ENCODE data around the gene CLDN15. TPM values are rescaled to one million over a fixed set of nuclear protein-coding genes. Genes with fewer than 3 reads are reported as not detected.
"Not testable (repeated sequence)": the region's sequence is repeated elsewhere in the genome, so short reads cannot be mapped to it uniquely, and the experiment has no call there.

Gene CLDN15
- total RNA-seq (10 to 100 TPM; 23.1 to 47.7 (median 44.8) TPM), total RNA-seq (12.6 to 45.8 (median 19.8) reads per million in 29 experiments)
- total RNA-seq (2013): 12.0 TPM

DNA sequence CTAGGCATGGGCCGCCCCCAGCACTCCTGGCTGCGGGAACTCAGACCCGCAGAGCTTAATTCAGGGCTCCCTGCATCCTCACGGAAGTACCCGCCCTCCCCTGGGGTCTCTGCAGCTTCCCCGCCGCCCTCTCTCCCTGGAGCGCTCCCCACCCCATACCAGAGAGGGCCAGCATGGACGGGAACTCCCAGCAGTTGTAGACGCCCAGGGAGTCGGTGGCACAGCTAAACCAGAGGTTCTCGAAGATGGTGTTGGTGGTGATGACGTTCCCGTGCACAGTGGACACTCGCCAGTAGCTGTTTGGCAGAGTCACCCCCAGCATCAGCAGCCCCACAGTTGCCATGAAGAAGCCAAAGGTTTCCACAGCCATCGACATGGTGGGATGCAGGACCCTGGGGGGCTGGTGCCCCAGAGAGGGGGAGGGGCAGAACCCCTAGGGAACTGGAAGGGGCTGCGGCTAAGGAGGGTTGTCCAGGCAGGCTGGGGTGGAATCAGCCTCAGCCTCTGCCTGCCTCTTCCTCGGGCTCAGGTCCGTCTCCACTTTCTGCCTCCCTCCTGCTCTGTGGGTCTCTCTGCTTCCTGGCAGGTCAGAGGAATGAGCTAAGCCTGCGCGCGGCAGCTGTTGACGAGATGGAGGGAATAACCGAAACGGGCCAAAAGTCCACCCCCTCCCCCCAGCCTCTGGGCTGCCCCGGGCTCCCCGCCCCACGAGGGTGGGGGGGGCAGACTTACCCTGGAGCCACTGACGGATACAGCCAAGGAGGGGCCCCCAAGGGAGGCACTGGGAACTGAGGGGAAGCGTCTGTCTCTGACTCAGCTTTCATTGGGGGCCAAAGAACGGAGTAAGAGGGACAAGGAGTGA lies at the start of gene CLDN15:
Gene CLDN15 (minus strand): TSS at position 597 of the 862 bp plus-strand sequence. CDS start 221 bp downstream, at position 376.
- H3K27ac Mint-ChIP-seq: no peak within 1 kb of the TSS
- 83% methylated on average over 10 of the region's 31 CpGs for WGBS (ENCODE audit: insufficient coverage)
- Histone ChIP-seq H3K27me3 (replicated peaks in 1 of 2; ENCODE audit: control insufficient read depth in 2 of 2, extremely low read depth in 1 of 2, insufficient read depth in 2 of 2, low read length in 1 of 2) (no peaks in the 10 kb centered on the region), H3K27ac (ENCODE audit: low read length) (no peak within 1 kb of the TSS), H3K4me1 (ENCODE audit: control insufficient read depth in 1 of 2, extremely low read depth in 1 of 2, insufficient read depth in 2 of 2, low read length in 2 of 2) (peaks cover 0 to 11% of the 10 kb centered on the region in 2 experiments), H3K4me3 (ENCODE audit: control insufficient read depth in 1 of 2, extremely low read depth in 1 of 2, low read length in 1 of 2) (no peak within 1 kb of the TSS), H3K9me3 (no peaks in the 10 kb centered on the region), H3K36me3 (ENCODE audit: control insufficient read depth in 2 of 2, extremely low read depth in 1 of 2, insufficient read depth in 1 of 2, low read length in 1 of 2) (peaks cover 0 to 45% of the 10 kb centered on the region in 2 donors)
- no peaks in the 10 kb centered on the region for H3K27me3 Mint-ChIP-seq
- no peak within 1 kb of the TSS for H3K4me3 Mint-ChIP-seq
- H3K9me3 Mint-ChIP-seq: no peaks in the 10 kb centered on the region
- peaks cover 0 to 6% (median 5%) of the 10 kb centered on the region in 3 donors for H3K4me1 Mint-ChIP-seq
- no peak for DNase-seq
- no peak for ATAC-seq (replicated peaks in 1 of 4)
- peaks cover 5% of the 10 kb centered on the region for H3K36me3 Mint-ChIP-seq
- CTCF ChIA-PET: interaction anchor here (0.6 to 0.8 kb wide), 2 partner anchors 8 to 20 kb away, joined by 3 to 6 read pairs; partner anchors contain the start of genes PLOD3 (in 1 of the 2) and ZNHIT1 (in 1 of the 2)
- POLR2A ChIA-PET: no interaction called here

DNA sequence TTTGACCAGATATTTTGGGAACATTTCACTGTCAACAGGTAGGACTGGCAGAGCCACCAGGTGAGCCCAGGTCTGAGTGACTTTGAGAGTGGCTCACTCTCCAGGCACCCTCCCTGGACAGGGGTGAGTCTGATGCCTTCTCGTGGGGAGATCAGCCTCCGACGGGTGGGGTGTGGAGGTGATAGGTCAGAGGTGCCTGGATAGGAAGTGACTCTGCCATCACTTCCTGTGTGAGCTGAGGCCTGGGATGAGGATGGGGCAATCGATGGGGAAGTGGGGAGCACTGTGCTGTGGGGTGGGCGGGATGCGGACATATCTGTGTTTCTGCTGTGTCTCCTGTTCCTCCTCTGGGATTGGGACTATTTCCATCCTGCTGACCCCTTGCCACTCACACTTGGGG lies 49.4 kb upstream of the CLDN15 start:
- Mint-ChIP-seq H3K4me3 (no peak overlapping the region), H3K27me3 (peaks cover 14 to 21% of the 10 kb centered on the region in 2 donors), H3K27ac (no peak overlapping the region), H3K4me1 (peaks cover 11 to 21% (median 20%) of the 10 kb centered on the region in 3 donors), H3K36me3 (no peaks in the 10 kb centered on the region), H3K9me3 (peaks cover 0 to 4% (median 0%) of the 10 kb centered on the region in 3 donors)
- WGBS (ENCODE audit: insufficient coverage): 0% methylated on average over 1 of the region's 6 CpGs
- Histone ChIP-seq H3K27me3 (replicated peaks in 1 of 2; ENCODE audit: control insufficient read depth in 2 of 2, extremely low read depth in 1 of 2, insufficient read depth in 2 of 2, low read length in 1 of 2) (peaks cover 0 to 26% of the 10 kb centered on the region in 2 experiments), H3K4me1 (ENCODE audit: control insufficient read depth in 1 of 2, extremely low read depth in 1 of 2, insufficient read depth in 2 of 2, low read length in 2 of 2) (peaks cover 0 to 15% of the 10 kb centered on the region in 2 experiments), H3K9me3 (no peaks in the 10 kb centered on the region), H3K27ac (ENCODE audit: low read length) (no peak overlapping the region), H3K4me3 (ENCODE audit: control insufficient read depth in 1 of 2, extremely low read depth in 1 of 2, low read length in 1 of 2) (no peak overlapping the region), H3K36me3 (ENCODE audit: control insufficient read depth in 2 of 2, extremely low read depth in 1 of 2, insufficient read depth in 1 of 2, low read length in 1 of 2) (no peaks in the 10 kb centered on the region)
- DNase-seq: no peak
- POLR2A ChIA-PET: no interaction called here
- ATAC-seq (replicated peaks in 1 of 4): no peak
- CTCF ChIA-PET: no interaction called here

DNA sequence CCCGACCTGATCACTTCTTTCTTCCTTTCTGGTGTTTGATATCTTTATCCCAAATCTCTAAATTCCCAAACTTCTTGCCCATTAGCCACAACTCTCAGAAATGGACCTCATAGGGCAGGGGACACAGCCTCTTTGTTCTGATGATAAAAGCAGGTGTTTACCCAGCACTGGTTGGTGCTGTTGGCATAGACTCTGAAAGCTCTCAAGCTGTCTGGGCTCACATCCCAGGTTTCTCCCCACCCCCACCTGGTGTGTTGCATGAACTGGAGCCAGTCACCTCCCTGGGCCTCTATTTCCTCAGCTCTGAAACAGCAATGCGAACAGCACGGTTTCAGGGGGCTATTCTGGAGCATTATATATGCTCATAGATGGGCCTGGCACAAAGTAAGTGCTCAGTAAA lies 48.3 kb upstream of the CLDN15 start:
- H3K4me3 Mint-ChIP-seq, H3K9me3 Mint-ChIP-seq, POLR2A ChIA-PET: not testable (repeated sequence)

GRCh38 chr7:101285171-101285570 lies 47.6 kb upstream of the CLDN15 start:
- Mint-ChIP-seq H3K4me3 (no peak overlapping the region), H3K27me3 (peaks cover 8 to 9% of the 10 kb centered on the region in 2 donors), H3K9me3 (peaks cover 0 to 4% (median 0%) of the 10 kb centered on the region in 3 donors), H3K4me1 (peaks cover 5 to 14% (median 14%) of the 10 kb centered on the region in 3 donors), H3K27ac (no peak overlapping the region), H3K36me3 (no peaks in the 10 kb centered on the region)
- no peak for ATAC-seq (replicated peaks in 1 of 4)
- Histone ChIP-seq H3K36me3 (ENCODE audit: control insufficient read depth in 2 of 2, extremely low read depth in 1 of 2, insufficient read depth in 1 of 2, low read length in 1 of 2) (no peaks in the 10 kb centered on the region), H3K27ac (ENCODE audit: low read length) (no peak overlapping the region), H3K4me3 (ENCODE audit: control insufficient read depth in 1 of 2, extremely low read depth in 1 of 2, low read length in 1 of 2) (no peak overlapping the region), H3K27me3 (replicated peaks in 1 of 2; ENCODE audit: control insufficient read depth in 2 of 2, extremely low read depth in 1 of 2, insufficient read depth in 2 of 2, low read length in 1 of 2) (peaks cover 0 to 12% of the 10 kb centered on the region in 2 experiments), H3K9me3 (no peaks in the 10 kb centered on the region), H3K4me1 (ENCODE audit: control insufficient read depth in 1 of 2, extremely low read depth in 1 of 2, insufficient read depth in 2 of 2, low read length in 2 of 2) (peaks cover 0 to 13% of the 10 kb centered on the region in 2 experiments)
- no peak for DNase-seq
- WGBS (ENCODE audit: insufficient coverage): 100% methylated on average over 5 of the region's 9 CpGs
- ChIA-PET POLR2A (no interaction called here), CTCF (interaction anchor here in 1 of 2 donors (0.6 to 0.7 kb wide), 2 partner anchors 138 to 1232 kb away, joined by 3 to 5 read pairs; no protein-coding TSS in a partner anchor)

More for the DNA sequence above, 48.3 kb upstream of the CLDN15 start:
- H3K36me3 Mint-ChIP-seq; ATAC-seq (replicated peaks in 1 of 4); H3K4me3 ChIP-seq (ENCODE audit: control insufficient read depth in 1 of 2, extremely low read depth in 1 of 2, low read length in 1 of 2); CTCF ChIA-PET; H3K27ac Mint-ChIP-seq; DNase-seq; H3K9me3 ChIP-seq; H3K36me3 ChIP-seq (ENCODE audit: control insufficient read depth in 2 of 2, extremely low read depth in 1 of 2, insufficient read depth in 1 of 2, low read length in 1 of 2); H3K27ac ChIP-seq (ENCODE audit: low read length): not testable (repeated sequence)
- no CpG with 5 or more reads among the region's 3 CpGs for WGBS (ENCODE audit: insufficient coverage)
- Histone ChIP-seq H3K4me1 (ENCODE audit: control insufficient read depth in 1 of 2, extremely low read depth in 1 of 2, insufficient read depth in 2 of 2, low read length in 2 of 2) (peaks cover 0 to 15% of the 10 kb centered on the region in 2 experiments), H3K27me3 (replicated peaks in 1 of 2; ENCODE audit: control insufficient read depth in 2 of 2, extremely low read depth in 1 of 2, insufficient read depth in 2 of 2, low read length in 1 of 2) (peaks cover 0 to 17% of the 10 kb centered on the region in 2 experiments)
- peaks cover 11 to 21% (median 20%) of the 10 kb centered on the region in 3 donors for H3K4me1 Mint-ChIP-seq
- H3K27me3 Mint-ChIP-seq: peaks cover 11 to 15% of the 10 kb centered on the region in 2 donors

DNA sequence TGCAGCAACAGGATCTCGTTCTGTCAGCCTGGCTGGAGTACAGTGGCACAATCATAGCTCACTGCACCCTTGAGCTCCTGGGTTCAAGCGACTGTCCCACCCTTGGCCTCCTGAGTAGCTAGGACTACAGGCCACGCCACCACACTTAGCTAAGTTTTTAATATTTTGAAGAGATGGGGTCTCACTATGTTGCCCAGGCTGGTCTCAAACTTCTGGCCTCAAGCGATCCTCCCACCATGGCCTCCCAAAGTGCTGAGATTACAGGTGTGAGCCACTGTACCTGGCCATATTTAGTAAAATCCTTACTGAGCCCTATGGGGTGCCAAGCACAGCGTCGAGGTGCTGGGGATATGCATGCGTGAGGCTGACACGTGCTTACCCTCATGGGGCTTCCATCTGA lies 43.3 kb upstream of the CLDN15 start:
- H3K36me3 Mint-ChIP-seq; CTCF ChIA-PET; H3K4me1 ChIP-seq (ENCODE audit: control insufficient read depth in 1 of 2, extremely low read depth in 1 of 2, insufficient read depth in 2 of 2, low read length in 2 of 2); H3K4me1 Mint-ChIP-seq; H3K9me3 Mint-ChIP-seq; H3K27ac Mint-ChIP-seq; POLR2A ChIA-PET; DNase-seq; H3K27ac ChIP-seq (ENCODE audit: low read length); H3K9me3 ChIP-seq; H3K4me3 ChIP-seq (ENCODE audit: control insufficient read depth in 1 of 2, extremely low read depth in 1 of 2, low read length in 1 of 2); ATAC-seq (replicated peaks in 1 of 4); H3K4me3 Mint-ChIP-seq; H3K36me3 ChIP-seq (ENCODE audit: control insufficient read depth in 2 of 2, extremely low read depth in 1 of 2, insufficient read depth in 1 of 2, low read length in 1 of 2): not testable (repeated sequence)
- peaks cover 14 to 26% of the 10 kb centered on the region in 2 donors for H3K27me3 Mint-ChIP-seq
- 79% methylated on average over 5 of the region's 8 CpGs for WGBS (ENCODE audit: insufficient coverage)
- peaks cover 0 to 32% of the 10 kb centered on the region in 2 experiments for H3K27me3 ChIP-seq (replicated peaks in 1 of 2; ENCODE audit: control insufficient read depth in 2 of 2, extremely low read depth in 1 of 2, insufficient read depth in 2 of 2, low read length in 1 of 2)

DNA sequence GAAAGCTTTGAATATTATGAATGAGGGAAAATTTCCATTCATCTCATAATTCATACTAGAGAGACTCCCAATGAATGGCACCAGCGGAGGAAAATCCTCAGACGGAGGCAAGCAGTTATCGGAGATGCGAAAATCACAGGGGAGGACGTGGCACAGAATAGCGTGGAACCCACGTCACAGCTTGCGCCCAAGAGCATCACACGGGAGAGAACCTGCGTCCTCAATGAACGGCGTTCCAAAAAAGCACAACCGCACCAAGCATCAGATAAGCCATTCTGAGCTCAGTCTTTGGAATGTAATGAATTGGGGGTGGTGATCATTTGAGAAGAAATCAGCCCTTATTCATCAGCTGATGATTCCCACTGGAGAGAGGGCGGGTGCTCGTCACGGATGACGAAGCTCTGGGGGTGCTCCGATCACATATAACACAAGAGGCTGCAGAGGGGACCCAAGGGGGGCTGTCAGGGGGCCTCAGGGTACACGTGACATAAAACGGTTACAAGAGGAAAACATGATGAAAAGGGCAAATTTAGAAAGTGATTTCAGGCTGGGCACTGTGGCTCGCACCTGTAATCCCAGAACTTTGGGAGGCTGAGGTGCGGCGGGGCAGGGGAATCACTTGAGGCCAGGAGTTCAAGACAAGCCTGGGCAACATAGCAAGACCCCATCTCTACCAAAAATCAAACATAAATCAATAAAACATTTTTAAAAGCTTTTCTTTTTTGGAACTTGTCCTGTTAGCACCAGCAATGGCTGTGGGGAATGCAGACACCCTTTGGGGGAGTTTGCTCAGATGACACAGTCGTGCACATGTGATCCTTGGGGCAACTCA lies 41.1 kb upstream of the CLDN15 start:
- no peak overlapping the region for H3K27ac Mint-ChIP-seq
- H3K27me3 ChIP-seq (replicated peaks in 1 of 2; ENCODE audit: control insufficient read depth in 2 of 2, extremely low read depth in 1 of 2, insufficient read depth in 2 of 2, low read length in 1 of 2): peaks cover 0 to 31% of the 10 kb centered on the region in 2 experiments
- CTCF ChIA-PET: interaction anchor here in 1 of 2 donors (0.5 to 0.7 kb wide), 2 partner anchors 50 to 59 kb away, joined by 4 read pairs; no protein-coding TSS in a partner anchor

More for the DNA sequence above, 41.1 kb upstream of the CLDN15 start:
- H3K4me1 Mint-ChIP-seq: peaks cover 5 to 6% (median 6%) of the 10 kb centered on the region in 3 donors
- 84% methylated on average over 19 of the region's 24 CpGs for WGBS (ENCODE audit: insufficient coverage)
- H3K36me3 Mint-ChIP-seq: no peaks in the 10 kb centered on the region
- H3K4me3 Mint-ChIP-seq: no peak overlapping the region
- Histone ChIP-seq H3K9me3 (no peaks in the 10 kb centered on the region), H3K36me3 (ENCODE audit: control insufficient read depth in 2 of 2, extremely low read depth in 1 of 2, insufficient read depth in 1 of 2, low read length in 1 of 2) (no peaks in the 10 kb centered on the region), H3K27ac (ENCODE audit: low read length) (no peak overlapping the region), H3K4me3 (ENCODE audit: control insufficient read depth in 1 of 2, extremely low read depth in 1 of 2, low read length in 1 of 2) (no peak overlapping the region), H3K4me1 (ENCODE audit: control insufficient read depth in 1 of 2, extremely low read depth in 1 of 2, insufficient read depth in 2 of 2, low read length in 2 of 2) (peaks cover 0 to 7% of the 10 kb centered on the region in 2 experiments)
- POLR2A ChIA-PET: no interaction called here
- no peak for DNase-seq
- peaks cover 14 to 30% of the 10 kb centered on the region in 2 donors for H3K27me3 Mint-ChIP-seq
- H3K9me3 Mint-ChIP-seq: no peaks in the 10 kb centered on the region
- no peak for ATAC-seq (replicated peaks in 1 of 4)

All from T-cell (primary cell).